H9 (cell line): ENCODE measurements around the gene CDK5R1. TPM values are rescaled to one million over a fixed set of nuclear protein-coding genes. Genes with fewer than 3 reads are reported as not detected.

Experiments used
- DNase-seq: peaks from one replicate; pipeline ENCODE4 v3.0.0-alpha.2; 2017
- H2AFZ ChIP-seq: one replicate; pipeline ENCODE4 v1.6.1; 2013; ENCODE audit warnings: mild to moderate bottlenecking, low read length, control low read depth, moderate library complexity
- H2AK5ac ChIP-seq: 2 replicates; pipeline ENCODE4 v1.6.1; 2013; ENCODE audit warnings: low read length, control low read depth, mixed read lengths; ENCODE audit not compliant: insufficient read length
- H2BK120ac ChIP-seq: one replicate; pipeline ENCODE4 v1.6.1; 2013; ENCODE audit warnings: low read depth, mild to moderate bottlenecking, low read length, control low read depth, inconsistent platforms; ENCODE audit not compliant: poor library complexity, severe bottlenecking
- H2BK12ac ChIP-seq: 2 replicates; pipeline ENCODE4 v1.6.1; 2013; ENCODE audit warnings: low read length, control low read depth, mixed read lengths, low read depth; ENCODE audit not compliant: insufficient read length
- H2BK15ac ChIP-seq: 2 replicates; pipeline ENCODE4 v1.6.1; 2013; ENCODE audit warnings: low read depth, low read length, control low read depth
- H2BK20ac ChIP-seq: one replicate; pipeline ENCODE4 v1.6.1; 2013; ENCODE audit warnings: low read depth, mild to moderate bottlenecking, low read length, control low read depth, inconsistent platforms; ENCODE audit not compliant: poor library complexity, severe bottlenecking
- H2BK5ac ChIP-seq: 2 replicates; pipeline ENCODE4 v1.6.1; 2013; ENCODE audit warnings: low read length, control low read depth, mixed read lengths; ENCODE audit not compliant: insufficient read length
- H3K14ac ChIP-seq: 2 replicates; pipeline ENCODE4 v1.6.1; 2013; ENCODE audit warnings: low read length, control low read depth; ENCODE audit not compliant: insufficient read depth
- H3K18ac ChIP-seq: 2 replicates; pipeline ENCODE4 v1.6.1; 2013; ENCODE audit warnings: low read depth, mild to moderate bottlenecking, mixed read lengths, low read length, control low read depth; ENCODE audit not compliant: insufficient read length
- H3K23ac ChIP-seq: 2 replicates; pipeline ENCODE4 v1.6.1; 2013; ENCODE audit warnings: low read length, control low read depth, mixed read lengths, low read depth; ENCODE audit not compliant: insufficient read length
- H3K23me2 ChIP-seq: 2 replicates; pipeline ENCODE4 v1.6.1; 2013; ENCODE audit warnings: low read depth, mild to moderate bottlenecking, mixed read lengths, low read length, control low read depth; ENCODE audit not compliant: insufficient read length, poor library complexity, severe bottlenecking
- H3K27ac ChIP-seq: 2 replicates; pipeline ENCODE4 v1.5.1; 2013; ENCODE audit warnings: low read length, control low read depth, mixed read lengths, low read depth; ENCODE audit not compliant: insufficient read length
- H3K27me3 ChIP-seq: 2 replicates; pipeline ENCODE4 v1.6.1; 2013; ENCODE audit warnings: low read length, control low read depth, inconsistent platforms; ENCODE audit not compliant: insufficient read depth
- H3K4ac ChIP-seq: 2 replicates; pipeline ENCODE4 v1.6.1; 2013; ENCODE audit warnings: low read depth, mild to moderate bottlenecking, control low read depth, inconsistent platforms, low read length, moderate library complexity
- H3K4me1 ChIP-seq: 2 replicates; pipeline ENCODE4 v1.6.1; 2013; ENCODE audit warnings: low read length, control low read depth, inconsistent platforms; ENCODE audit not compliant: insufficient read depth
- H3K4me2 ChIP-seq: 2 replicates; pipeline ENCODE4 v1.6.1; 2013; ENCODE audit warnings: low read length, control low read depth, mixed read lengths; ENCODE audit not compliant: insufficient read length, insufficient read depth
- H3K56ac ChIP-seq: 2 replicates; pipeline ENCODE4 v1.6.1; 2013; ENCODE audit warnings: low read depth, mild to moderate bottlenecking, mixed read lengths, low read length, control low read depth; ENCODE audit not compliant: insufficient read length
- H3K79me1 ChIP-seq: 2 replicates; pipeline ENCODE4 v1.6.1; 2013; ENCODE audit warnings: low read depth, mild to moderate bottlenecking, moderate library complexity, low read length, control low read depth, inconsistent platforms; ENCODE audit not compliant: insufficient read depth, poor library complexity, severe bottlenecking
- H3K79me2 ChIP-seq: 2 replicates; pipeline ENCODE4 v1.6.1; 2013; ENCODE audit warnings: low read length, control low read depth, inconsistent platforms; ENCODE audit not compliant: insufficient read depth
- H3K9ac ChIP-seq: 2 replicates; pipeline ENCODE4 v1.6.1; 2013; ENCODE audit warnings: low read length, control low read depth, mixed read lengths; ENCODE audit not compliant: insufficient read length; ENCODE audit errors: extremely low read depth
- H3K9me3 ChIP-seq: one replicate; pipeline ENCODE4 v1.6.1; 2013; ENCODE audit warnings: low read depth, low read length, inconsistent platforms; ENCODE audit not compliant: control insufficient read depth
- H3T11ph ChIP-seq: one replicate; pipeline ENCODE4 v1.6.1; 2013; ENCODE audit warnings: mild to moderate bottlenecking, low read length, control low read depth, inconsistent platforms
- H4K20me1 ChIP-seq: one replicate; pipeline ENCODE4 v1.6.1; 2013; ENCODE audit not compliant: control insufficient read depth, insufficient read length, insufficient read depth
- H4K5ac ChIP-seq: 2 replicates; pipeline ENCODE4 v1.6.1; 2013; ENCODE audit warnings: low read depth, mild to moderate bottlenecking, mixed read lengths, low read length, control low read depth; ENCODE audit not compliant: insufficient read length
- H4K8ac ChIP-seq: replicated peaks from 2 replicates; pipeline ENCODE4 v1.6.1; 2013; ENCODE audit warnings: low read length, control low read depth, mixed read lengths, low read depth; ENCODE audit not compliant: insufficient read length
- H4K91ac ChIP-seq: 2 replicates; pipeline ENCODE4 v1.6.1; 2013; ENCODE audit warnings: low read depth, mild to moderate bottlenecking, moderate library complexity, mixed read lengths, low read length, control low read depth; ENCODE audit not compliant: insufficient read length
- H3K27ac Mint-ChIP-seq, 3 experiments: 2 replicates in 2 of 3; 3 replicates in 1 of 3; pipeline ENCODE4 v1.8.0; 2020 to 2021; ENCODE audit warnings: mixed read lengths in 3 of 3, mild to moderate bottlenecking in 1 of 3, moderate library complexity in 1 of 3
- H3K27me3 Mint-ChIP-seq: 2 replicates; pipeline ENCODE4 v1.8.0; 2021; ENCODE audit warnings: low read depth, mild to moderate bottlenecking, moderate library complexity, mixed read lengths
- H3K36me3 Mint-ChIP-seq, 3 experiments: 2 replicates in 2 of 3; 3 replicates in 1 of 3; pipeline ENCODE4 v1.8.0; 2020 to 2021; ENCODE audit warnings: low read depth in 3 of 3, mixed read lengths in 3 of 3; ENCODE audit not compliant: insufficient read depth in 1 of 3
- H3K4me1 Mint-ChIP-seq, 2 experiments: 2 replicates each; pipeline ENCODE4 v1.8.0; 2020; ENCODE audit warnings: mixed read lengths in 2 of 2
- H3K4me3 Mint-ChIP-seq, 2 experiments: 2 replicates in 1 of 2; 3 replicates in 1 of 2; pipeline ENCODE4 v1.8.0; 2020 to 2021; ENCODE audit warnings: mild to moderate bottlenecking in 2 of 2, mixed read lengths in 2 of 2, moderate library complexity in 1 of 2
- H3K9me3 Mint-ChIP-seq, 2 experiments: 2 replicates in 1 of 2; 3 replicates in 1 of 2; pipeline ENCODE4 v1.8.0; 2020; ENCODE audit warnings: mild to moderate bottlenecking in 2 of 2, mixed read lengths in 2 of 2, moderate library complexity in 1 of 2
- CTCF ChIP-seq: fragments of 200-600 bp; sonication (generic); conservative IDR thresholded peaks from 3 replicates; pipeline ENCODE4 v1.8.0; 2021; ENCODE audit warnings: antibody characterized with exemption, mild to moderate bottlenecking
- WGBS: extraction: QIAGEN DNeasy Blood & Tissue Kit; methylation state at CpG from one replicate; pipeline ENCODE4 v1.1.7; 2013; ENCODE audit warnings: missing lambda C conversion rate, low lambda C conversion rate, mixed read lengths; ENCODE audit not compliant: insufficient read length; ENCODE audit errors: extremely low coverage; 5-methylcytosine and 5-hydroxymethylcytosine counted together
- total RNA-seq: library from RNA; stranded (reverse); gene quantifications from 2 replicates; pipeline ENCODE4 v1.2.1, GENCODE V29; 2021

Gene CDK5R1
- total RNA-seq, 1 experiment from 2014 or later, result 11.4 TPM

GRCh38 chr17:32533296-32533695 is 46.5 kb downstream of the CDK5R1 start:
- H2BK5ac ChIP-seq, result no peak overlapping the region
- no peak overlapping the region for H3K4me2 ChIP-seq
- no peak overlapping the region for H3K4ac ChIP-seq
- no peaks in the 10 kb centered on the region for H4K20me1 ChIP-seq
- H3K23me2 ChIP-seq, result no peaks in the 10 kb centered on the region
- H3K4me1 ChIP-seq, result no peaks in the 10 kb centered on the region
- no peak overlapping the region for H3K56ac ChIP-seq
- no peak overlapping the region for H2BK12ac ChIP-seq
- no peak overlapping the region for H3T11ph ChIP-seq
- Mint-ChIP-seq H3K4me1 (peaks cover 5% of the 10 kb centered on the region in 2 experiments; a peak in 3 of 4 replicates), H3K27me3 (no peaks in the 10 kb centered on the region), H3K27ac (no peak overlapping the region), H3K36me3 (no peaks in the 10 kb centered on the region; a peak in 1 of 7 replicates), H3K4me3 (no peak overlapping the region), H3K9me3 (no peaks in the 10 kb centered on the region)
- H2BK15ac ChIP-seq, result no peak overlapping the region
- H4K91ac ChIP-seq, result no peak overlapping the region
- H2AFZ ChIP-seq, result no peak overlapping the region
- DNase-seq, result no peak
- H2BK120ac ChIP-seq, result no peak overlapping the region
- H2BK20ac ChIP-seq, result no peak overlapping the region
- peak overlapping the region; percentile 25 for H3K18ac ChIP-seq
- no peak overlapping the region for H4K8ac ChIP-seq
- H3K9ac ChIP-seq, result no peak overlapping the region
- H3K27ac ChIP-seq, result no peak overlapping the region
- no peak overlapping the region for H3K14ac ChIP-seq
- no peaks in the 10 kb centered on the region for H3K9me3 ChIP-seq
- H3K79me2 ChIP-seq, result no peaks in the 10 kb centered on the region
- no CpG with 5 or more reads among the region's 3 CpGs for WGBS
- H4K5ac ChIP-seq, result no peak overlapping the region
- H3K27me3 ChIP-seq, result no peaks in the 10 kb centered on the region
- no peaks in the 10 kb centered on the region for H3K79me1 ChIP-seq
- TF ChIP-seq CTCF, result no peak
- no peak overlapping the region for H2AK5ac ChIP-seq
- H3K23ac ChIP-seq, result no peak overlapping the region
